Activated gamma-delta T cell treated with Interleukin-2 at 50 U/mL for 16 hours (primary cell): ENCODE data around the gene TBC1D14.
A peak's percentile ranks its signal among the peaks of the same experiment; 100 is the strongest.
"Not testable (repeated sequence)": the region's sequence is repeated elsewhere in the genome, so short reads cannot be mapped to it uniquely, and the experiment has no call there.

Source experiments
- DNase-seq: peaks from one replicate; pipeline ENCODE4 v3.0.0-alpha.2; 2020

TBC1D14 gene

DNA sequence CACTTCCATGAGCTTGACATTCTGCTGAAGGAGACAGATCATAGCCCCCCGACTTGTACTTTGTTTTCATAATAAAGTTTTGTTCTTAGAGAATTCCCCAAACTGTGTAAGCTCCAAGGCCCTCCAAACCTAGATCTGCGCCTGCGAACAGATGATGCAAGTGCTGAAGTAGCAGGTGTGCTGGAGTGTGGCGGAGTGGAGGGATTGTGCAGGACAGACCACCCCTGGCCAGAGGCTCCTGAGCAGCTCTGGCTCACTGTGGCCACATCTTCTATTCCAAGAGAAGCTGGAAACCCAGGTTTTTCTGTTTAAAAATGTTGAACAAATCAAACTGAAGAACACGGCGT is 46.4 kb downstream of the TBC1D14 start:
- no peak for DNase-seq

DNA sequence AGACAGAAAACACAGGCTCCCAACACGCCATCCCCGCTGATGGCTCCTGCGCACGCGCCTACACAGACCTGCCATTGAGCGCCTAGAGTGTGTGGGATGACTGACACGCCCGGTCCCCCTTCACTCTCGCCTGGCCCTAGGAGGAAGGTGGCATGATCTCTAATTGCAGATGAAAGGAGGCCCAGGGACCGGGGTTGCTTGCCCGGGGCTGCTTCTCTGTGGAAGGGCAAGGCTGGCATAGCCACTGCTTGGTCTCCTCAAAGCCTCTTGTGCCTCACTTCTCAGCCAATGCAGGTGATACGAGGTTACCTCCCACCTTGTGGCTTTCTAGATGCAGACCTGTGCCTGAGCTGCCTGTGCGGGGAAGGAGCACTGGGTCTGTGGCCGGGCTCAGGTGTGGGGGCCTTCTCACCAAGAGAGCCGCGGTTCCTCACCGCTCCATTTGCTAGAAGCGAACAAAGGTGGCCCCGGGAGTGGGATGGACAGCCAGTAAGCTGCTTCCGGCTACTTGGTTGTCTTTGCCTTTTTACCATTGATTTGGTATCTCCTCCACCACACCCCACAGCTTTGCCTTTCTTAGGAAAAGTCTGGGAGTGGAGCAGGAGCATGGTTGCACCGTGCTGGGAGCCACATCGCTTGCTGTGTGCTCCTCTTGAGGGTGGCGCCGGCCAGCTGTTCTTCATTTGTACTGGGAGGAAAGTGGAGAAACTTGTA is 47.0 kb downstream of the TBC1D14 start:
- no peak for DNase-seq

DNA sequence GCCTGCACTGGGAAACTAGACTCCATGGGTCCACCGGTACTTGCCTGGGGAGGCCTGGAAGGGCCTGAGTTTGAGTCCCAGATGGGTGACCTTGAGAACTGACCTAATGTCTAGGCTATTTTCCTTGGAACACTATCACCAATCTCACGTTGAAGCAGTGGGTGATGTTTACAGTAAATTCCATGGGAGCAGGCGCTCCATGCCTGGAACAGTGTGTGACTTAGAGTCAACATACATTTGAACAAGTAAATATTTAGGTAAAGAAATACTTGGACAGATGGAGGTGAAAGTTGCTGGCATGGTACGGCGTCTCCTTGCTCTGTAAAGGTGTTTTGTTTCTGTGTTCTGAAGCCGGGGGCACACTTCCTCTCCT is 47.5 kb downstream of the TBC1D14 start:
- DNase-seq: no peak

DNA sequence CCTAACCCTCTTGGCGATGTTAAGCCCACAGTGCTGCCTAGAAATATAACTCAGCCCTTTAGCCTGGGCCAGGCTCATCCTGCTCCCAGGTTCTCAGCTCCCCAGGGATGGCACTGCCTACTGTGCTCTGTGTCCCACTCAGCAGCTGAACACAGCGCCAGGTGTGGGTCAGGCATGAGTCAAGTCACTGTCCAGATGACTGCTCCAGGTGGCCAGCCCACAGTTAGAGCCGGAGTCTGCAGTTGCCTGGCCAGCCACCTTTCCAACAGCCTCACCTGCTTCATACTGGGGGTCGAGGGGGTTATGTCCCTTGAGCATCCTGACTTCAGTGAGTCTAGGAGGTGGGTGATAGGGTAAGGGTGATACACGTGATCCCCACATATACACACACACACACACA is 48.4 kb downstream of the TBC1D14 start:
- DNase-seq: no peak

DNA sequence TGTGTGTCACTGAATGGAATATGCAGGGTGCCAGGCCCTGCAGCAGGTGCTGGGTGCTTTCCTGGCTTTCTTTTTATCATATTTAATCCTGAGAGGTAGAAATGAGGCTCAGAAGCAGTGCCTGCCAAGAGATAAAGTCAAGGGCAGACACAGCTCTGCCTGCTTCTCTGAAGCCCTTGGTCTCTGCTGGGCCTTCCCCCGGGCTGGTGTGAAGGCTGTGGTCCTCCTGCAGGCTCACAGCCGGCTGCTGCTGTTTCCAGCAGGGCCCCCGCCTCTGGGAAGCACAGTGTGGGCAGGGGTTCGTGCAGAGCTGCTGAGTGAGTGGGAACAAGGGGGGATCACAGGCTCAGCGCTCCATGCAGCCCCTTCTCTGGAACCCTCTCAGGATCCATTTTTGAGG is 49.6 kb downstream of the TBC1D14 start:
- DNase-seq: no peak

DNA sequence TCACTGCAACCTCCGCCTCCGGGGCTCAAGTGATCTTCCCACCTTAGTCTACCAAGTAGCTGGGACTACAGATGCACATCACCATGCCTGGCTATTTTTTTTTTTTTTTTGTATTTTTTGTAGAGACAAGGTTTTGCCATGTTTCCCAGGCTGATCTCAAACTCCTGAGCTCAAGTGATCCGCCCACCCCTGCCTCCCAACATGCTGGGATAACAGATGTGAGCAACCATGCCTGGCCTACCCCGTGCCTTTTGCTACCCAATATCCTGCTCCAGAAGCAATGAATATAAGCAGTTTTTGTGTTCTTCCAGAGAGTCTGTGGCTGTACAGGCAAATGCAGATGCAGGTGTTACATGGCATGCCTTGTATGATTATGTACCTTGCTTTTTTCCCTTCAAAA is 50.5 kb downstream of the TBC1D14 start:
- DNase-seq: no peak

DNA sequence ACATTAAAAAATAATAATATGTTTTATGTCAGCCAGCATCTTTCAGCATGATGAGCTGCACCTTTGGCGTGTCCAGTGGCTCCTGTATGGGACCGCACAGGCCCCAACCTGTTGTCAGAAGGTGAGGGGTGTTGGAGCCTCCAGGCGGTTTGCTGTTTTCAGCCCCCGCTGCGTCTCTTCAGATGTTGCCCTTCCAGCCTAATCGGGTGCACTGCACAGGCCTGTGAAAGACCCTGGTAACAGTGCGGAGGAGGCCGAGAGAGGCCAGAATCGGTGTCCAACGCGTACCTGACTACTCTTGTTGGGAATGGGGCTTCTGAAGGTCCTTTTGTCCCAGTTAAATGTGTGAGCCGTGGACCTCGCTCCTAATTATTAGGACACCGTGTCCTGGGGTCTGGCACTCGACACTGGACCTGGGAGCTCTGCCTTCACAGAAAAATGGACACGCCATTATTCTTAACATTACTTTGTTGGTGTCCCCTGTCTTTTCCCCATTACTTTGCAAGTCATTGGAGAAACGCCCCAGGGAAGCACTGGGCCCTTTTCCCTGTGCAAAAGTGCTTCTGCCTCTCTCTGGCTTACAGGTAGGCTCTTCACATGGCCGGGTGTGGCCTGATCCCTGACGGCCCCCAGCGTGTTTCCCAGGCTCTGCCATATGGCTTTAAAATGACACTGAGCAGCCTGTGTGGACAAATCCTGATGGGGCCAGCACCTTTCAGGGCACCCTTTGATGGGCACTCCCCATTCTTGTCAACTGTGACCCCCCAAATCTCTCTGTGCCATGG is 51.2 kb downstream of the TBC1D14 start:
- no peak for DNase-seq

DNA sequence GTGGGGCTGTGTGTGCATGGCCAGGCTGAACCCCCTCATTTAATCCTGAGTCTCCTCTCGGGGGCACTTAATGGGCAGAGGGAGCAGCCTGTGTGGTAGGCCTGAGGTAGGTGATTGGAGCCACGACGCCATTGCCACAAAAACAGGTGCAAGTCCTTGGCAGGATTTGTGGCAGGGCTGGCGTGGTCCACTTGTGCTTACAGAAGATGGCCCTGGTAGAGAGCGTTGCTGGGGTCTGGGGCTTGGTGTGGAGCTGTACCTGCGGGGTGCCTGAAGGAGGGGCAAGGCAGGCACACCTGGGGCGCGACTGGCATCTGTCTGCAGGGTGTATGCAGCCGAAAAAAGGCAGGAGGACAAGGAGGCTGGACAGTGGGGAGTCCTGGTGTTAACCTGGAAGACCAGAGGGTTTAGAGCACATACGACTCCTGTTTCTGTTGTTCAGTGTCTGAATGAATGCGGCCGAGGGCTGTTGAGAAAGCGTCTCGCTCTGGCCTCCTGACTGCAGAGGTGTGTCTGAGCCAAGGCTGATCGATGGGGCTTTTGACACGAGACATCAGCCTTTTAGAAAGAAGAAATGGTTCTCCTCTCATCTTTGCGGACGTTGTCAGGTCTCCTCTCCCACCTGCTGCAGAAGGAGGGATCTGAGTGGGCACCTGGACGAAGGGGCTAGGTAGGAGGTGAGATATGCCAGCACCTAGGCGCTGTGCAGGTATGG is 52.0 kb downstream of the TBC1D14 start:
- no peak for DNase-seq

DNA sequence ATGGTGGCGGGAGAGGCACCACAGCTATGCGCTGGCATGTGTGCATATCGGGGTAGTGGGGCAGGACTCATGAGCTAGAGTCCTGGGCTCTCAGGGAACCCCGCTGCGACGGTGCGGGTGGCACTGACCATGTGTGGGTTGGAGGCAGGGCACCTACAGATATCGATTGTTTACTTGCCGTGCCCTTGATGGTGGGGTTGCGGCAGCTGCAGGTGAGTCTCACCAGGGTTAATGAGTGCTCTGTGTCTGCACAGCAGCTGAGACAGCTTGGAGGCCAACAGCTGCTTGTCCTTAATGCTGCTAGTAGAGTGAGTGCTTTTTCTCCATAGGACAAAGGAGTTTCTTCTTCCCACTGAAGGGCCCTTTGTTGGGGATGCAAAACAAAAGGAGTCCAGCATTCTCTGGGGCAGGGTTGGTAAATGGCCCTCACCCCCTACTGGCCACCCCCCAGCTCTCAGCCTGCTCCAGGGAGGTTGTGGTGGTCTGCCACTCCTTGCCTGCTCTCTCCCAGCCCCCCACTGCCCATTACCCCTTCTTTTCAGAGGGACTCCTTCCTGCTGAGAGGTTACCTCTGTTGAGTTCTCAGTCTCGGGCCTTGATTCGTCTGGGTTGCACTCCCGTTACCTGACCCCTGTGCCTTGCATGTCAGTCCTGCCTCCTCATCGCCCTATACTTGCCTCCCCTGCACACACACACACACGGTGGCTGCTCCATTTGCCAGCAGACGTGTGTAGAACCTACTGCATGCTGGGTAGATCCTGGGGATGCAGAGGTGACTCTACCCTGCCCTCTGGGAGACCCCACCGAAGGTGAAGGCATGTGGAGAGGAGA is 52.8 kb downstream of the TBC1D14 start:
- no peak for DNase-seq

DNA sequence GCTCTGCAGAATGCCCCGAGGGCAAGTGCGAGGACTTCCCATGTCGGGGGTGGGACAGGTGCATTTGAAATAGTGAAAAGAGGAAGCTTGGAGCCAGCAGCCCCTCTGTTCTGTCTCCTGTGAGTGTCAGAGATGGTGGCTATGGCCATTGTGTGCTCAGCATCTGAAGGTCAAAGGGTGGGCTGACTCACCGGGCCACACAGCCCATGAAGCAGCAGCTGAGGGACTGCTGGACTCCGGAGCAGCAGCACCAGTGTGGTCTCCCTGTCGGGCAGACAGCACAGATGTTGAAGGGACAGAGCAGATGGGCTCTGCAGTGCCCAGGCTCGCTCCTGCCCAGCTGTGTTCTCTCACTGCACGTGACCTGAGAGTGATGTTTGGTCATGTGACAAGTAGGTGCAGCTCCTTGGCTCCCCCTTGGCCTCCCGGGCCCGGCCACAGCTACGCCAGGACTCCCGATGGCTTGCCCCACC is 53.5 kb downstream of the TBC1D14 start:
- DNase-seq: no peak

DNA sequence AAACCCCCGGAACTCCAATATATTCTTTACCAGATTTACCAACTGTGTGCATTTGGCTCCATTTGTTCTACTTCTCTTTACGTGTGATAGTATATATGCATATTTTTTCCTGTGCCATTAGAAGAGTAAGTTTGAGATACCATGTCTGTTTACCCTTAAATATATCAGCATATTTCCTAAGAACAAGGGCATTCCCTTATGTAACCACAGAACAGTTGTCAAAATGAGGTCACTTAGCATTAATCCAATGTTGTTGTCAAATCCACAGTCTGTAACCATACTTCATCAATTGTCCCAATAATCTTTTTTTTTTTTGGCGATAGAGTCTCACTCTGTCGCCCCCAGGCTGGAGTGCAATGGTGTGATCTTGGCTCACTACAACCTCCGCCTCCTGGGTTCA is 55.2 kb downstream of the TBC1D14 start:
- no peak for DNase-seq

DNA sequence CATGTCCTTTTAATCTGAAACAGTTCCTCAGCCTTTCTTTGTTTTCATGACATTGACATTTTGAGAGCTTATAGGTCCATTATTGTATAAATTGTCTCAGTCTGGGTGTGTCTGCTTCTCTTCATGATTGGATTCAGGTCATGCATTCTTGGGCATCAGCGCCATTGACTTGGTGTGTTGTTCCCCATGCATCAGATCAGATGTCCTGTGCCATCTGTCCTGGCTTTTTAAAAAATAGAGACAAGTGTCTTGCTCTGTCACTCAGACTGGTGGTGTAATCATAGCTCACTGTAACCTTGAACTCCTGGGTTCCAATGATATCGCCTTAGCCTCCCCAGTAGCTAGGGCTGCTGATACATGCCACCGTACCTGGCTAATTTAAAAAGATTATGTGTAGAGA is 55.7 kb downstream of the TBC1D14 start:
- DNase-seq: no peak

DNA sequence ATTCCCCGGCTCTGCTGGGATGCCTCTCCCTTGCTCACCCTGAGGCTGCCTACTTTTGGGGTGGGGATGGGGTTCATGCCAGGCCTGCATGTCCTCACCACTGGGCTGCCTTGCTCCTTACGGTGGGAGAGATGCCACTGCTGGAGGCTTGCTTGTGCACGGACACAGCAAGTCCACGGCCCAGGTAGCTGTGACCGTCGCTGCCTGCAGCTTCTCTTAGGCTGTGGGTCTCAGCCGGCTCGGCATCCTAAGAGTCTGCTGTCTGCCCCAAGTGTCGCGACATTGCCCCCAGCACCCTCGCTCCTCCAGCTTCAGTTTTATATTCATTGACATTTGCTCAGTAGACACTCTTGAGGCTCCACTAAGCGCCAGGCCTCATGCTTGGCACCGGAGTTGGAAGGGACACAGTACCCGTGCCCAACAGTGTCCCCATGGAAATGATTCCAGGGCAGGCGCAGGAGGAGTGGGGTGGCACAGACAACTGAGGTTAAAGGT is 58.3 kb downstream of the TBC1D14 start:
- no peak for DNase-seq

DNA sequence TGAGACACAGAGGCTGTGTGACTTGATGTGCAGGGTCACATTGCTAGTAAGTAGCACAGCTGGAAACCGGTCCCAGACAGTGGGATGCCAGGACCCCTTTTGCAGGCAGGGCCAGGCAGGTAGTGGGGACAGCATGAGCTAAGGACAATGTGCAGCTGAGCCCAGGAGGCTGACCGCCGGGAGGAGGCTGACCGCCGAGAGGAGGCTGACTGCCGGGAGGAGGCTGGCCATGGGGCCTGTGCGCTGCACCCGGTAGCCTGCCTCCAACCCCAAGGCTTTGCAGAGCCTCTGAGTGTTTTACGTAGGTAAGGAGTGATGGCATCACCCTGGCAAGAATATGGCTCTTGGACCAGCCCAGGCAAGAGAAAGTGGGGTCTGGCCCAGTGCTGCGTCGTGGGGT is 58.9 kb downstream of the TBC1D14 start:
- DNase-seq: no peak

DNA sequence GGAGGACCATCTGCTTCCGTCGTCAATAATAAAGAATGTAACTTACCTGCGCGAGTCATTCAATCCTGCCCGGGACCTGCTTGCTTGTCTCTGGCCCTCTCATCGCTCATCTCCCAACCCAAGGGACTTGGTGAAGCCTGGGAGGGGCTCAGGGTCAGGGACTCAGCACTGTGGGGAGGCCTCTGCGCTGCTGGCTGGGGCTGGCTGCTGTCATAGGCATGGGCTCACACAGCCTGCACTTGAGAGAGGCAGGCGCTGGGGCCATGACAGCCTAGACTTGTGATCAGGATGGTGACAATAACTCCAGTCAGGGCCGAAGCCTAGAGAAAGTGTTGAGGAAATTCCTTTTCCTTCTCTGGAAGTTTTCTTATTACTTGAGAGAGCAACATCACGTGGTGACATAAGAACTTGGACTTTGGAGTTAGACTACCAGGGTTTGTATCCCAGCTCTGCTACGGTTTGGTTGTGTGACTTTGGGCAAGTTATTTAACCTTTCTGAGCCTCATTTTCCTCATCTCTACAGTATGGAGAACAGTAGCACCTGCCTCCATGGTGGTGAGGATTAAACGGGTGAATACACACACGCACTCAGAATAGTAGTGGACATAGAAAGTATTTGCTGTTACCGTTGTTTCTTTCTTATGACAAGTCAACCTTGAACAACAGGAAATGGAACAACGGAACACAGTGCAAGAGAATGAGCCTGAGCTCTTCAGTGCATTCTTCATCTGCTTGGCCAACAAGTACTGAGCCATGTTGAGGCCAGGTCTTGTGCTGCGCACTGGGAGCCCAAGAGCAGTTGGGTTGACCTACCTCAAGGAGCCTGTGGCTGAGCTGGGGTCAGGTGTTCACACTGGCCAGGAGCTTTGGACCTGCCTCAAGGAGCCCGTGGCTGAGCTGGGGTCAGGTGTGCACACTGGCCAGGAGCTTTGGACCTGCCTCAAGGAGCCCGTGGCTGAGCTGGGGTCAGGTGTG is 60.5 kb downstream of the TBC1D14 start:
- DNase-seq: no peak

DNA sequence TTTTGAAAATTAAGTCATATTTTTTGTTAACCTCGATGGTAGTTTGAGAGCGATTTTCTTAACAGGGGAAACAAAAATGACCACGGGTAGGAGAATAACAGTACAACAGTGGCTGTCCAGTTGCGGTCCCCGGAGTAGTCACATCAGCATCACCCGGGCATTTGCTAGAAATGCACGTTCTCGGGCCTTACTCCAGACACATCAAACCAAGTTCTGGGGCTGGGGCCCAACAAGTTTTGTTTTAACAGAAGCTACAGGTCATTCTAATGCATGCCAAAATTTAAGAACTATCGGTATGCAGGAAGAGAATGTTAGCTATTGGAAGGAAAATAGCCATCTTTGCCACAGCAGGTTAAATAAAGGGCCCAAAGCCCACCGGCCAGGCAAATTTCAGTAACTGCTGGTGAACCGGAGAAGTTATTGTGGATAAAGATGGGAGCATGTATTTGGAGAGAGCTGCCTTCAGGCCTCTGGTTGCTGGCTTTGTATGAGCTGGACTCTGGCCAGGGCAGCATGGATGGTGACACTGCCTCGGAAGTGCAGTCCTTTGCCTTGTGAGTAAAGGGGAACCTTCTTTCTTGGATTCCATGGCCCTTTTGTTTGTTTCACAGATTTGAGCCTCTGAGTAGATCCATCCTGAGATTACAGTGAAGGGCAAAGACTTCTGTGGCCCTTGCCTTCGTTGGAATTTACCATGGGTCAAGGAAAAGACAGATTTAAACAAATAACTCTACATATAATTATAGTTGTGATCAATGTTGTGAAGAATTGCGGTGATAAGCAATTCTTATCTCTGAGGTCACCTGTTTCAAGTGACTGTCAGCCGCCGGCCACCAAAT is 62.1 kb downstream of the TBC1D14 start:
- no peak for DNase-seq

DNA sequence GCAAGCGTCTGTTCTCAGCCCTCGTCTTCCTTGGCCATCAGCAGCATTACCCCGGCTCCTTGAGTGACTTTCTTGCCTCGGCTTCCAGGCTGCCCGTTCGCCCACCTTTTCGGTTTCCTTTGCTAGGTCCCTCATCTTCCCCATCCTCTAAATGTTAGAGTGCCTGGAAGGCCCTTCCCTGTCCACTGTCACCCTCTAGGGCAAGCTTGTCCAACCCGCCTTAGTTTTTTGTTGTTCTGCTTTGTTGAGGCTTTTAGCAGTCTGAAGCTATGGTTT is 62.7 kb downstream of the TBC1D14 start:
- DNase-seq: no peak

DNA sequence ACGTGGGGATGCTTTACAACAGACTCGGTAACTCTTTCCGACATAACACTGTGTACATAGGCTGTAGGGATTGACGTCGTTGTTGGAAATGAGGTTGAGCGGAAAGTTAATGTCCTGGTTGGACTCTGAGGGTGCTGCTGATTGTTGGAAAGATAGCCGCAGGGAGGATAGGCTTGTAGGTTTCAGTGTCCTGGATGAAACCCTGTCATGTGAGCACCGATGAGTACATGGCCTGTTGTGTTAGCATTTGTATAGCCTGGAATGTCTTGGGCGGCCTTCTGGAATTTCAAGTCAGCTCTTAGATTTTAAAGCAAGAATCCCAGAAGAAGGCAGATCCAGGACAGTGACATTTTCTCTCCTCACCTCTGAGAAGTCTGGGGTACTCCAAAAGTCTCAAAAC is 63.3 kb downstream of the TBC1D14 start:
- no peak for DNase-seq

DNA sequence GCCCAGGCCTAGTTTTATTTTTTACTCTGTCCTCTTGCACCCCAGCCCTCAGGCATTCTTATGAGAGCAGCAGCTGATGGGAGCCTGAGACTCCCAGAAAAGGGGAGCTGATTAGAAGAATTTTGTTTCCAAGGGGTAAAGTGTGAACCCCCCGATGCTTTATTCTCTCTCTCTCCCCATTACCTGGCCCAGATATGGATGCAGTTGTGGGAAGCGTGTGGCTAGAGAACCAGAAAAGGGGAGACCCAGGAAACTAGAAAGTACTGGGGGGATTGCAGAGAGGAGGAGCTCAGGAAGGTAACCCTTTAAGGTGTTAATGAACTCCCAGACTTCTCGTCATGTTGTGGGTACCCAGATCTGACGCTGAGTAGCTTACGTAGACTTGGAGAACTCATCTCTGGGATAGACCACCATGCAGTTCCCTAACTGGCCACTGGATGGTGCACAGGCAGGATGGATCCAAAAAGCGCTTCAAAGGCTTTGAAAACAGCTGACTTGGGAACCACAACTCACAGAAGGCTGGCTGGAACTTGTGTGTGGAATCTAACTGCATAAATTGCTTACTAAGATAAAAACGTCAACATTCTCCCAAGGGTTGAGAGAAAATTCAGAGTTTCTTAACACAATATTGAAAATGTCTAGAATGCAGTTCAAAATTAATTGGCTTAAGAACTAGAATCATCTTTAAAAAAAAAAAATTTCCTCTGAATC is 64.7 kb downstream of the TBC1D14 start:
- peak; percentile 80 for DNase-seq

DNA sequence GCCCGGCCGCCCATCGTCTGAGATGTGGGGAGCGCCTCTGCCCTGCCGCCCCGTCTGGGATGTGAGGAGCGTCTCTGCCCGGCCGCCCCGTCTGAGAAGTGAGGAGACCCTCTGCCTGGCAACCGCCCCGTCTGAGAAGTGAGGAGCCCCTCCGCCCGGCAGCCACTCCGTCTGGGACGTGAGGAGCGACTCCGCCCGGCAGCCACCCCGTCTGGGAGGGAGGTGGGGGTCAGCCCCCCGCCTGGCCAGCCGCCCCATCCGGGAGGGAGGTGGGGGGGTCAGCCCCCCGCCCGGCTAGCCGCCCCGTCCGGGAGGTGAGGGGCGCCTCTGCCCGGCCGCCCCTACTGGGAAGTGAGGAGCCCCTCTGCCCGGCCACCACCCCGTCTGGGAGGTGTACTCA is 68.2 kb downstream of the TBC1D14 start:
- DNase-seq: not testable (repeated sequence)
